ENCODE data around the gene HOXD12. TPM values are rescaled to one million over a fixed set of nuclear protein-coding genes. Genes with fewer than 3 reads are reported as not detected.

The HOXD12 gene
- total and polyA plus RNA-seq, 8 donors, result not detected

- Histone ChIP-seq H3K36me3 (no peaks in the 10 kb centered on the region), H3K9me3 (peaks cover 0 to 17% (median 6%) of the 10 kb centered on the region in 4 donors), H3K27me3 (peaks cover 55 to 100% (median 95%) of the 10 kb centered on the region in 3 donors), H3K4me3 (no peak overlapping the region), H3K4me1 (peaks cover 8 to 22% (median 11%) of the 10 kb centered on the region in 4 donors), H3K27ac (no peak overlapping the region)
- intact Hi-C loops (cut with DNase I; ENCODE audit: low total_unique reads), result no loop called here
- DNase-seq, result no peak
- 10 to 15% (median 10%) methylated on average over 11 of the region's 11 CpGs for WGBS, 5 donors
- TF ChIP-seq POLR2A (IDR thresholded peaks at IDR 0.05), result no peak
- TF ChIP-seq POLR2AphosphoS5 (IDR thresholded peaks at IDR 0.05), result no peak
- TF ChIP-seq CTCF (IDR thresholded peaks at IDR 0.05), result no peak
- no peak for TF ChIP-seq EP300 (IDR thresholded peaks at IDR 0.05)
Measured at GRCh38 chr2:176117823-176118371, 18.3 kb downstream of the HOXD12 start.

- Histone ChIP-seq H3K4me3 (no peak overlapping the region), H3K27me3 (peaks cover 58 to 100% (median 95%) of the 10 kb centered on the region in 3 donors), H3K27ac (no peak overlapping the region), H3K9me3 (peaks cover 0 to 23% (median 6%) of the 10 kb centered on the region in 4 donors), H3K4me1 (peaks cover 11 to 30% (median 18%) of the 10 kb centered on the region in 4 donors), H3K36me3 (no peaks in the 10 kb centered on the region)
- WGBS, 5 donors, result 10 to 12% (median 11%) methylated on average over 24 of the region's 24 CpGs
- no peak for DNase-seq
- TF ChIP-seq POLR2A (IDR thresholded peaks at IDR 0.05) (no peak), CTCF (IDR thresholded peaks at IDR 0.05) (no peak), POLR2AphosphoS5 (IDR thresholded peaks at IDR 0.05) (no peak), EP300 (IDR thresholded peaks at IDR 0.05) (no peak)
- intact Hi-C loops (cut with DNase I; ENCODE audit: low total_unique reads), result no loop called here
Measured at GRCh38 chr2:176118601-176119339, 19.2 kb downstream of the HOXD12 start.

GRCh38 chr2:176120364-176121189, 21.0 kb downstream of the HOXD12 start:
- TF ChIP-seq POLR2AphosphoS5 (IDR thresholded peaks at IDR 0.05), result no peak
- TF ChIP-seq CTCF (IDR thresholded peaks at IDR 0.05), result no peak
- no peak for TF ChIP-seq EP300 (IDR thresholded peaks at IDR 0.05)
- no peak for TF ChIP-seq POLR2A (IDR thresholded peaks at IDR 0.05)
- peaks cover 11 to 33% (median 20%) of the 10 kb centered on the region in 4 donors for H3K4me1 ChIP-seq
- peaks cover 0 to 23% (median 6%) of the 10 kb centered on the region in 4 donors for H3K9me3 ChIP-seq
- 12 to 18% (median 17%) methylated on average over 13 of the region's 13 CpGs for WGBS, 5 donors
- DNase-seq, result no peak
- H3K27me3 ChIP-seq, result peaks cover 65 to 100% (median 97%) of the 10 kb centered on the region in 3 donors
- intact Hi-C loops (cut with DNase I; ENCODE audit: low total_unique reads), result loop anchor here (10.0 kb wide), 1 partner anchor 534 kb away; no protein-coding TSS in a partner anchor
- H3K4me3 ChIP-seq, result no peak overlapping the region
- H3K27ac ChIP-seq, result no peak overlapping the region
- H3K36me3 ChIP-seq, result no peaks in the 10 kb centered on the region

Measured in stomach (tissue), 9 donors.